ENCODE measurements around the gene TSHZ2.

- TF ChIP-seq ELF4 (IDR thresholded peaks at IDR 0.05) (no peak), FOXM1 (IDR thresholded peaks at IDR 0.05; ENCODE audit: borderline replicate concordance) (no peak), SP1 (IDR thresholded peaks at IDR 0.05) (no peak), ARNT (IDR thresholded peaks at IDR 0.05) (no peak), PKNOX1 (IDR thresholded peaks at IDR 0.05) (no peak), ZNF384 (IDR thresholded peaks at IDR 0.05) (no peak), NFRKB (IDR thresholded peaks at IDR 0.05) (no peak), LEF1 (IDR thresholded peaks at IDR 0.05; ENCODE audit: borderline replicate concordance) (no peak), TARDBP (IDR thresholded peaks at IDR 0.05) (no peak), FOXA1 (IDR thresholded peaks at IDR 0.05) (no peak), SUZ12 (IDR thresholded peaks at IDR 0.05) (no peak)
Observed at GRCh38 chr20:52993076-52993475, 20.9 kb downstream of the TSHZ2 start.

All from HEK293T (cell line).